SK-N-DZ (cell line): Measurements from ENCODE around the gene ASPG.

ENCODE experiments used
- DNase-seq: peaks from one replicate; pipeline ENCODE4 v3.0.0-alpha.2; 2015; ENCODE audit warnings: low spot score

ASPG gene

GRCh38 chr14:104105071-104105821, 19.7 kb downstream of the ASPG start:
- DNase-seq, result no peak

- DNase-seq, result no peak
These were observed 20.4 kb downstream of the ASPG start for GRCh38 chr14:104105822-104106470.

GRCh38 chr14:104106471-104106991, 21.0 kb downstream of the ASPG start:
- no peak for DNase-seq

GRCh38 chr14:104107101-104107581, 21.6 kb downstream of the ASPG start:
- no peak for DNase-seq

- no peak for DNase-seq
These were observed 22.4 kb downstream of the ASPG start for GRCh38 chr14:104107611-104108569.

GRCh38 chr14:104108570-104109541, 23.4 kb downstream of the ASPG start:
- no peak for DNase-seq

- no peak for DNase-seq
These were observed 24.3 kb downstream of the ASPG start for GRCh38 chr14:104109731-104110361.

GRCh38 chr14:104110491-104111209, 25.1 kb downstream of the ASPG start:
- DNase-seq, result no peak

- no peak for DNase-seq
These were observed 26.0 kb downstream of the ASPG start for GRCh38 chr14:104111301-104112112.

- no peak for DNase-seq
These were observed 26.6 kb downstream of the ASPG start for GRCh38 chr14:104112113-104112505.

GRCh38 chr14:104112609-104113571, 27.4 kb downstream of the ASPG start:
- DNase-seq, result no peak

GRCh38 chr14:104113631-104114420, 28.3 kb downstream of the ASPG start:
- no peak for DNase-seq

GRCh38 chr14:104114421-104115130, 29.1 kb downstream of the ASPG start:
- DNase-seq, result no peak

- no peak for DNase-seq
These were observed 29.7 kb downstream of the ASPG start for GRCh38 chr14:104115131-104115600.

GRCh38 chr14:104115691-104116287, 30.3 kb downstream of the ASPG start:
- DNase-seq, result no peak
